WTC11 (cell line): ENCODE data around the gene NCSTN. TPM values are rescaled to one million over a fixed set of nuclear protein-coding genes. Genes with fewer than 3 reads are reported as not detected.

Experiments
- ATAC-seq: fragments of 200-7000 bp; cut with Tn5 transposase; 2 replicates; pipeline ENCODE4 v1.10.0; 2021; ENCODE audit warnings: mild to moderate bottlenecking, moderate library complexity
- CTCF ChIA-PET: fragments of 300-600 bp; sonication (Branson Sonifier 250); formaldehyde crosslinking; loops from one replicate; lab custom pipeline; 2021; ENCODE audit warnings: antibody characterized with exemption; lab: Charles Lee
- POLR2A ChIA-PET: fragments of 350-600 bp; sonication (Branson Sonifier 250); formaldehyde crosslinking; loops from one replicate; lab custom pipeline; 2021; ENCODE audit warnings: antibody characterized with exemption; lab: Charles Lee
- DNase-seq: peaks from one replicate; pipeline ENCODE4 v3.0.0; 2021; ENCODE audit warnings: low spot score
- H3K27ac Mint-ChIP-seq: 2 replicates; pipeline ENCODE4 v1.8.0; 2021; ENCODE audit warnings: mixed read lengths
- H3K27me3 Mint-ChIP-seq: 2 replicates; pipeline ENCODE4 v1.8.0; 2021; ENCODE audit warnings: low read depth, mild to moderate bottlenecking, moderate library complexity, mixed read lengths
- H3K36me3 Mint-ChIP-seq: 2 replicates; pipeline ENCODE4 v1.8.0; 2021; ENCODE audit warnings: mixed read lengths
- H3K4me1 Mint-ChIP-seq: 2 replicates; pipeline ENCODE4 v1.8.0; 2022; ENCODE audit warnings: mixed read lengths
- H3K4me3 Mint-ChIP-seq: 2 replicates; pipeline ENCODE4 v1.8.0; 2021; ENCODE audit warnings: mild to moderate bottlenecking, moderate library complexity, mixed read lengths
- H3K9me3 Mint-ChIP-seq: 2 replicates; pipeline ENCODE4 v1.8.0; 2021; ENCODE audit warnings: mixed read lengths
- ATF1 ChIP-seq: sonication (generic); formaldehyde crosslinking; IDR thresholded peaks from 2 replicates; pipeline ENCODE4 v1.8.1; 2023; ENCODE audit warnings: mild to moderate bottlenecking, moderate library complexity, missing genetic modification reagents
- CREM ChIP-seq: sonication (generic); formaldehyde crosslinking; IDR thresholded peaks from 2 replicates; pipeline ENCODE4 v1.8.1; 2022; ENCODE audit warnings: mild to moderate bottlenecking, missing genetic modification reagents, moderate library complexity
- JAZF1 ChIP-seq: fragments of 250-450 bp; sonication (Bioruptor Pico); IDR thresholded peaks from 2 replicates; pipeline ENCODE4 v1.9.0; 2021; ENCODE audit warnings: moderate library complexity, mild to moderate bottlenecking, inconsistent platforms
- NR3C1 ChIP-seq: sonication (generic); formaldehyde crosslinking; conservative IDR thresholded peaks from 2 replicates; pipeline ENCODE4 v1.8.1; 2023; ENCODE audit warnings: low read depth, mild to moderate bottlenecking, missing genetic modification reagents
- TEAD4 ChIP-seq: sonication (generic); formaldehyde crosslinking; IDR thresholded peaks from 2 replicates; pipeline ENCODE4 v1.8.0; 2022; ENCODE audit warnings: mild to moderate bottlenecking, missing genetic modification reagents
- ZNF219 ChIP-seq: sonication (generic); formaldehyde crosslinking; IDR thresholded peaks from 2 replicates; pipeline ENCODE4 v1.8.0; 2023; ENCODE audit warnings: missing genetic modification reagents, mild to moderate bottlenecking, borderline replicate concordance
- ZNF317 ChIP-seq: sonication (generic); formaldehyde crosslinking; IDR thresholded peaks from 2 replicates; pipeline ENCODE4 v1.8.1; 2023; ENCODE audit warnings: low read depth, mild to moderate bottlenecking, moderate library complexity, missing genetic modification reagents, borderline replicate concordance
- total RNA-seq: library from RNA; stranded (reverse); gene quantifications from 3 replicates; pipeline ENCODE4 v1.2.3, GENCODE V29; 2021
- TF ChIP-seq, protein P1 (sequence below): sonication (generic); formaldehyde crosslinking; IDR thresholded peaks from 2 replicates; pipeline ENCODE4 v1.8.1; 2023; ENCODE audit warnings: mild to moderate bottlenecking, missing genetic modification reagents, borderline replicate concordance
- TF ChIP-seq, protein P2 (sequence below): sonication (generic); formaldehyde crosslinking; IDR thresholded peaks from 2 replicates; pipeline ENCODE4 v1.8.0; 2023; ENCODE audit warnings: missing genetic modification reagents
- TF ChIP-seq, protein P3 (sequence below): sonication (generic); formaldehyde crosslinking; IDR thresholded peaks from 2 replicates; pipeline ENCODE4 v1.8.0; 2022; ENCODE audit warnings: mild to moderate bottlenecking, missing genetic modification reagents
- TF ChIP-seq, protein P4 (sequence below): sonication (generic); formaldehyde crosslinking; IDR thresholded peaks from 2 replicates; pipeline ENCODE4 v1.8.0; 2023; ENCODE audit warnings: missing genetic modification reagents, mild to moderate bottlenecking, borderline replicate concordance
- TF ChIP-seq, protein P5 (sequence below): fragments of 250-450 bp; sonication (Bioruptor Pico); IDR thresholded peaks from 2 replicates; pipeline ENCODE4 v1.9.0; 2021; ENCODE audit warnings: mild to moderate bottlenecking
- TF ChIP-seq, protein P6 (sequence below): sonication (generic); formaldehyde crosslinking; IDR thresholded peaks from 2 replicates; pipeline ENCODE4 v1.8.0; 2023; ENCODE audit warnings: mild to moderate bottlenecking, missing genetic modification reagents
- TF ChIP-seq, protein P7 (sequence below): sonication (generic); formaldehyde crosslinking; IDR thresholded peaks from 2 replicates; pipeline ENCODE4 v1.8.1; 2022; ENCODE audit warnings: low read depth, missing genetic modification reagents, borderline replicate concordance

Gene NCSTN
- total RNA-seq, 1 experiment from 2014 or later: 72.7 TPM

DNA sequence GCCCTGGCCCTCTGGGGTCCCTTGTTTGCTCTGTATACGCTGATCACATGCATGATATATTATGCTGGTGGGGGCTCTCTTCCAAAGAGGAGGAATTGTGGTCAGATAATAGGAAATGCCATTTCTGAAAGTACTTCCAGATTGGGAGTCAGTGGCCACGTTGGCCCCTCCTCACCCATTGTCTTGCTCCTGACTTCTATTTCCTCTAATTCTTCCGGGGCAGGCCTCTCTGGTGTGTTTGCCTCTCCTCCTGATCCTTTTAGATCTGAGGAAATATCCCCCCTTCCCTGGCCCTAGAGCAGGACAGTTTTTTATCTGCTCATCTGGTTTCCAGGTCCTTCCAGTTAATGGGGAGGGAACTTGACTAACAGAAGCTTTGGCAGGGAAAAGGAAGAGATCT is 60.1 kb downstream of the NCSTN start (continued):
- TF ChIP-seq TEAD4 (CRISPR knock-in tag) (no peak), ZNF317 (CRISPR knock-in tag) (no peak), JAZF1 (no peak)
- TF ChIP-seq, protein P1, sequence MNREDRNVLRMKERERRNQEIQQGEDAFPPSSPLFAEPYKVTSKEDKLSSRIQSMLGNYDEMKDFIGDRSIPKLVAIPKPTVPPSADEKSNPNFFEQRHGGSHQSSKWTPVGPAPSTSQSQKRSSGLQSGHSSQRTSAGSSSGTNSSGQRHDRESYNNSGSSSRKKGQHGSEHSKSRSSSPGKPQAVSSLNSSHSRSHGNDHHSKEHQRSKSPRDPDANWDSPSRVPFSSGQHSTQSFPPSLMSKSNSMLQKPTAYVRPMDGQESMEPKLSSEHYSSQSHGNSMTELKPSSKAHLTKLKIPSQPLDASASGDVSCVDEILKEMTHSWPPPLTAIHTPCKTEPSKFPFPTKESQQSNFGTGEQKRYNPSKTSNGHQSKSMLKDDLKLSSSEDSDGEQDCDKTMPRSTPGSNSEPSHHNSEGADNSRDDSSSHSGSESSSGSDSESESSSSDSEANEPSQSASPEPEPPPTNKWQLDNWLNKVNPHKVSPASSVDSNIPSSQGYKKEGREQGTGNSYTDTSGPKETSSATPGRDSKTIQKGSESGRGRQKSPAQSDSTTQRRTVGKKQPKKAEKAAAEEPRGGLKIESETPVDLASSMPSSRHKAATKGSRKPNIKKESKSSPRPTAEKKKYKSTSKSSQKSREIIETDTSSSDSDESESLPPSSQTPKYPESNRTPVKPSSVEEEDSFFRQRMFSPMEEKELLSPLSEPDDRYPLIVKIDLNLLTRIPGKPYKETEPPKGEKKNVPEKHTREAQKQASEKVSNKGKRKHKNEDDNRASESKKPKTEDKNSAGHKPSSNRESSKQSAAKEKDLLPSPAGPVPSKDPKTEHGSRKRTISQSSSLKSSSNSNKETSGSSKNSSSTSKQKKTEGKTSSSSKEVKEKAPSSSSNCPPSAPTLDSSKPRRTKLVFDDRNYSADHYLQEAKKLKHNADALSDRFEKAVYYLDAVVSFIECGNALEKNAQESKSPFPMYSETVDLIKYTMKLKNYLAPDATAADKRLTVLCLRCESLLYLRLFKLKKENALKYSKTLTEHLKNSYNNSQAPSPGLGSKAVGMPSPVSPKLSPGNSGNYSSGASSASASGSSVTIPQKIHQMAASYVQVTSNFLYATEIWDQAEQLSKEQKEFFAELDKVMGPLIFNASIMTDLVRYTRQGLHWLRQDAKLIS (CRISPR knock-in tag): no peak

DNA sequence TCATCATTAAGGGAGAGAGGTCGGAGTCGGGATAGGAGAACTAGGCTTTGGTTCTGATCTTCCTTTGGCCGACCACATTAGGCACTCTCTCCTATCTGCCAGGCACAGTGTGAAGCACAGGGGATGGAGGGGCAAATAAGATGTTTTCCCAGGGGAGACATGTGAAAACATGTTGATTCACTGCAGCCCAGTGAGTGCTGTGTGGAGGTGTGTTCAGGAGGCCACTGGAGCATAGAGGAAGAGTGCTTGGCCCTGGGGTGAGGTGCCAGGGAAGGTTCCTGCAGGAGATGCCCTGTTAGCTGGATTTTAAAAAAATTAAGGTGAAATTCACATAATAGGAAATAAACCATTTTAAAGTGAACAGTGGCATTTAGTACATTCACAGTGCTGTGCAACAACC is 60.9 kb downstream of the NCSTN start:
- Mint-ChIP-seq H3K9me3 (no peaks in the 10 kb centered on the region), H3K27me3 (no peaks in the 10 kb centered on the region), H3K36me3 (no peaks in the 10 kb centered on the region; the same call in 1 of the 2 replicates), H3K4me1 (peaks cover 82% of the 10 kb centered on the region), H3K27ac (peak overlapping the region; percentile 22), H3K4me3 (no peak overlapping the region; the same call in 1 of the 2 replicates)
- no peak for ATAC-seq
- ChIA-PET CTCF (no interaction called here), POLR2A (no interaction called here)
- TF ChIP-seq, protein P2, sequence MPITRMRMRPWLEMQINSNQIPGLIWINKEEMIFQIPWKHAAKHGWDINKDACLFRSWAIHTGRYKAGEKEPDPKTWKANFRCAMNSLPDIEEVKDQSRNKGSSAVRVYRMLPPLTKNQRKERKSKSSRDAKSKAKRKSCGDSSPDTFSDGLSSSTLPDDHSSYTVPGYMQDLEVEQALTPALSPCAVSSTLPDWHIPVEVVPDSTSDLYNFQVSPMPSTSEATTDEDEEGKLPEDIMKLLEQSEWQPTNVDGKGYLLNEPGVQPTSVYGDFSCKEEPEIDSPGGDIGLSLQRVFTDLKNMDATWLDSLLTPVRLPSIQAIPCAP (CRISPR knock-in tag): no peak
- TF ChIP-seq NR3C1 (CRISPR knock-in tag) (no peak), ATF1 (CRISPR knock-in tag) (no peak), CREM (no peak)
- TF ChIP-seq, protein P3, sequence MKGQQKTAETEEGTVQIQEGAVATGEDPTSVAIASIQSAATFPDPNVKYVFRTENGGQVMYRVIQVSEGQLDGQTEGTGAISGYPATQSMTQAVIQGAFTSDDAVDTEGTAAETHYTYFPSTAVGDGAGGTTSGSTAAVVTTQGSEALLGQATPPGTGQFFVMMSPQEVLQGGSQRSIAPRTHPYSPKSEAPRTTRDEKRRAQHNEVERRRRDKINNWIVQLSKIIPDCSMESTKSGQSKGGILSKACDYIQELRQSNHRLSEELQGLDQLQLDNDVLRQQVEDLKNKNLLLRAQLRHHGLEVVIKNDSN (CRISPR knock-in tag): no peak
- TF ChIP-seq, protein P4, sequence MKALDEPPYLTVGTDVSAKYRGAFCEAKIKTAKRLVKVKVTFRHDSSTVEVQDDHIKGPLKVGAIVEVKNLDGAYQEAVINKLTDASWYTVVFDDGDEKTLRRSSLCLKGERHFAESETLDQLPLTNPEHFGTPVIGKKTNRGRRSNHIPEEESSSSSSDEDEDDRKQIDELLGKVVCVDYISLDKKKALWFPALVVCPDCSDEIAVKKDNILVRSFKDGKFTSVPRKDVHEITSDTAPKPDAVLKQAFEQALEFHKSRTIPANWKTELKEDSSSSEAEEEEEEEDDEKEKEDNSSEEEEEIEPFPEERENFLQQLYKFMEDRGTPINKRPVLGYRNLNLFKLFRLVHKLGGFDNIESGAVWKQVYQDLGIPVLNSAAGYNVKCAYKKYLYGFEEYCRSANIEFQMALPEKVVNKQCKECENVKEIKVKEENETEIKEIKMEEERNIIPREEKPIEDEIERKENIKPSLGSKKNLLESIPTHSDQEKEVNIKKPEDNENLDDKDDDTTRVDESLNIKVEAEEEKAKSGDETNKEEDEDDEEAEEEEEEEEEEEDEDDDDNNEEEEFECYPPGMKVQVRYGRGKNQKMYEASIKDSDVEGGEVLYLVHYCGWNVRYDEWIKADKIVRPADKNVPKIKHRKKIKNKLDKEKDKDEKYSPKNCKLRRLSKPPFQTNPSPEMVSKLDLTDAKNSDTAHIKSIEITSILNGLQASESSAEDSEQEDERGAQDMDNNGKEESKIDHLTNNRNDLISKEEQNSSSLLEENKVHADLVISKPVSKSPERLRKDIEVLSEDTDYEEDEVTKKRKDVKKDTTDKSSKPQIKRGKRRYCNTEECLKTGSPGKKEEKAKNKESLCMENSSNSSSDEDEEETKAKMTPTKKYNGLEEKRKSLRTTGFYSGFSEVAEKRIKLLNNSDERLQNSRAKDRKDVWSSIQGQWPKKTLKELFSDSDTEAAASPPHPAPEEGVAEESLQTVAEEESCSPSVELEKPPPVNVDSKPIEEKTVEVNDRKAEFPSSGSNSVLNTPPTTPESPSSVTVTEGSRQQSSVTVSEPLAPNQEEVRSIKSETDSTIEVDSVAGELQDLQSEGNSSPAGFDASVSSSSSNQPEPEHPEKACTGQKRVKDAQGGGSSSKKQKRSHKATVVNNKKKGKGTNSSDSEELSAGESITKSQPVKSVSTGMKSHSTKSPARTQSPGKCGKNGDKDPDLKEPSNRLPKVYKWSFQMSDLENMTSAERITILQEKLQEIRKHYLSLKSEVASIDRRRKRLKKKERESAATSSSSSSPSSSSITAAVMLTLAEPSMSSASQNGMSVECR (CRISPR knock-in tag): no peak
- no peak for DNase-seq

DNA sequence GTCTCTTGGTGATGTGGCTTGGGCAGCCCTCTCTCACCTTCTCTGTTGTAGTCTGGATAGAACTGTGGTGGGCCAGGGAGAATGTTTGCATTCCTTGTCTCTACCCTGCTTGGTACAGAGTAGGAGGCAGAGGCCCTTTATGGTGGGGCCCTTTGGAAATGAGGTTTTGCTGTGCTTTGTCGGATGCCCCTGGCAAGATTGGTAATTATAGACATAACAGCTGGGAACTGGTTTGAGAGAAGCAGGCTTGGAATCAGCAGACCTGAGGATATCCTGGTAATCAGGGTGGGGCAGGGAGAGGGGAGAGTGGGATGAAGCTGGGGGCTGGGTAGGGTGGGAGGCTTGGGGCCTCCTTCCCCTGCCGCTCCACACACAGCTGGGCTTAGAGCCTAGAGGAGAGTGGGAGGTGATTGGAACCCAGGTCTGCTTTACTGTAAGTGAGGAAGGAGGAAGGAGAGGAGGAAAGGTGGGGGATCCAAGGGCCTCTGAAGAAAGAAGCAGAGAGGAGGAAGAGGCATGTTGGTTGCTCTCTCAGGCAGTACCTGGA is 62.2 kb downstream of the NCSTN start:
- DNase-seq: no peak
- ChIA-PET POLR2A (no interaction called here), CTCF (interaction anchor here (2.1 kb wide), 1 partner anchor 11 kb away, joined by 7 read pairs; no protein-coding TSS in a partner anchor)
- H3K36me3 Mint-ChIP-seq: no peaks in the 10 kb centered on the region; the same call in 1 of the 2 replicates
- peak overlapping the region; percentile 91 for H3K27ac Mint-ChIP-seq
- H3K27me3 Mint-ChIP-seq: no peaks in the 10 kb centered on the region
- no peaks in the 10 kb centered on the region for H3K9me3 Mint-ChIP-seq
- no peak for ATAC-seq
- H3K4me1 Mint-ChIP-seq: peaks cover 89% of the 10 kb centered on the region
- no peak overlapping the region; the same call in 1 of the 2 replicates for H3K4me3 Mint-ChIP-seq
- TF ChIP-seq ZNF219 (CRISPR knock-in tag) (no peak), ATF1 (CRISPR knock-in tag) (no peak)
- TF ChIP-seq, protein P5, sequence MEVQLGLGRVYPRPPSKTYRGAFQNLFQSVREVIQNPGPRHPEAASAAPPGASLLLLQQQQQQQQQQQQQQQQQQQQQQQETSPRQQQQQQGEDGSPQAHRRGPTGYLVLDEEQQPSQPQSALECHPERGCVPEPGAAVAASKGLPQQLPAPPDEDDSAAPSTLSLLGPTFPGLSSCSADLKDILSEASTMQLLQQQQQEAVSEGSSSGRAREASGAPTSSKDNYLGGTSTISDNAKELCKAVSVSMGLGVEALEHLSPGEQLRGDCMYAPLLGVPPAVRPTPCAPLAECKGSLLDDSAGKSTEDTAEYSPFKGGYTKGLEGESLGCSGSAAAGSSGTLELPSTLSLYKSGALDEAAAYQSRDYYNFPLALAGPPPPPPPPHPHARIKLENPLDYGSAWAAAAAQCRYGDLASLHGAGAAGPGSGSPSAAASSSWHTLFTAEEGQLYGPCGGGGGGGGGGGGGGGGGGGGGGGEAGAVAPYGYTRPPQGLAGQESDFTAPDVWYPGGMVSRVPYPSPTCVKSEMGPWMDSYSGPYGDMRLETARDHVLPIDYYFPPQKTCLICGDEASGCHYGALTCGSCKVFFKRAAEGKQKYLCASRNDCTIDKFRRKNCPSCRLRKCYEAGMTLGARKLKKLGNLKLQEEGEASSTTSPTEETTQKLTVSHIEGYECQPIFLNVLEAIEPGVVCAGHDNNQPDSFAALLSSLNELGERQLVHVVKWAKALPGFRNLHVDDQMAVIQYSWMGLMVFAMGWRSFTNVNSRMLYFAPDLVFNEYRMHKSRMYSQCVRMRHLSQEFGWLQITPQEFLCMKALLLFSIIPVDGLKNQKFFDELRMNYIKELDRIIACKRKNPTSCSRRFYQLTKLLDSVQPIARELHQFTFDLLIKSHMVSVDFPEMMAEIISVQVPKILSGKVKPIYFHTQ (CRISPR knock-in tag): no peak
- TF ChIP-seq, protein P6, sequence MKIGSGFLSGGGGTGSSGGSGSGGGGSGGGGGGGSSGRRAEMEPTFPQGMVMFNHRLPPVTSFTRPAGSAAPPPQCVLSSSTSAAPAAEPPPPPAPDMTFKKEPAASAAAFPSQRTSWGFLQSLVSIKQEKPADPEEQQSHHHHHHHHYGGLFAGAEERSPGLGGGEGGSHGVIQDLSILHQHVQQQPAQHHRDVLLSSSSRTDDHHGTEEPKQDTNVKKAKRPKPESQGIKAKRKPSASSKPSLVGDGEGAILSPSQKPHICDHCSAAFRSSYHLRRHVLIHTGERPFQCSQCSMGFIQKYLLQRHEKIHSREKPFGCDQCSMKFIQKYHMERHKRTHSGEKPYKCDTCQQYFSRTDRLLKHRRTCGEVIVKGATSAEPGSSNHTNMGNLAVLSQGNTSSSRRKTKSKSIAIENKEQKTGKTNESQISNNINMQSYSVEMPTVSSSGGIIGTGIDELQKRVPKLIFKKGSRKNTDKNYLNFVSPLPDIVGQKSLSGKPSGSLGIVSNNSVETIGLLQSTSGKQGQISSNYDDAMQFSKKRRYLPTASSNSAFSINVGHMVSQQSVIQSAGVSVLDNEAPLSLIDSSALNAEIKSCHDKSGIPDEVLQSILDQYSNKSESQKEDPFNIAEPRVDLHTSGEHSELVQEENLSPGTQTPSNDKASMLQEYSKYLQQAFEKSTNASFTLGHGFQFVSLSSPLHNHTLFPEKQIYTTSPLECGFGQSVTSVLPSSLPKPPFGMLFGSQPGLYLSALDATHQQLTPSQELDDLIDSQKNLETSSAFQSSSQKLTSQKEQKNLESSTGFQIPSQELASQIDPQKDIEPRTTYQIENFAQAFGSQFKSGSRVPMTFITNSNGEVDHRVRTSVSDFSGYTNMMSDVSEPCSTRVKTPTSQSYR (CRISPR knock-in tag): no peak
- TF ChIP-seq, protein P7, sequence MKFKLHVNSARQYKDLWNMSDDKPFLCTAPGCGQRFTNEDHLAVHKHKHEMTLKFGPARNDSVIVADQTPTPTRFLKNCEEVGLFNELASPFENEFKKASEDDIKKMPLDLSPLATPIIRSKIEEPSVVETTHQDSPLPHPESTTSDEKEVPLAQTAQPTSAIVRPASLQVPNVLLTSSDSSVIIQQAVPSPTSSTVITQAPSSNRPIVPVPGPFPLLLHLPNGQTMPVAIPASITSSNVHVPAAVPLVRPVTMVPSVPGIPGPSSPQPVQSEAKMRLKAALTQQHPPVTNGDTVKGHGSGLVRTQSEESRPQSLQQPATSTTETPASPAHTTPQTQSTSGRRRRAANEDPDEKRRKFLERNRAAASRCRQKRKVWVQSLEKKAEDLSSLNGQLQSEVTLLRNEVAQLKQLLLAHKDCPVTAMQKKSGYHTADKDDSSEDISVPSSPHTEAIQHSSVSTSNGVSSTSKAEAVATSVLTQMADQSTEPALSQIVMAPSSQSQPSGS (CRISPR knock-in tag): no peak
